ENCODE data around the gene HDAC4. TPM values are rescaled to one million over a fixed set of nuclear protein-coding genes. Genes with fewer than 3 reads are reported as not detected.

Gene HDAC4
- polyA plus RNA-seq, 4 donors, result 12.0 to 14.1 (median 12.6) TPM

DNA sequence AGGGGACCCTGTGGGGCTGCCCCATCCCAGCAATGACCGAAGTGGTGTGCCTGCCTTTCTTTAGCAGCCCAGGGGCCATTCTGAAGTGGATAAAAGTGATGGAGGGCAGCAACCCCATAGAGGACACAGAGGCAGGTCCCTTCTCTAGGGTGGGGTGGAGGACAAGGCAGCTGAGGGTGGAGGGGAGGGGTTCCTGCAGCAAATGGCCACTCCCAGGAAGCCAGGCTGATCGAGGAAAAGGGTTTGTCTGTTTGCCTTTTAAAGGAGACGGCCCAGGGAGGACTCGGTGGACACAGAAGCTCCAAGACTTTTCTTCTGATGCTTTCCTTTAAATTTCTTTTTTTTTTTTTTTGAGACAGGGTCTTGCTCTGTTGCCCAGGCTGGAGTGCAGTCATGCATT lies 280.2 kb downstream of the HDAC4 start:
- DNase-seq (ENCODE audit: low read depth in 4 of 4, low spot score in 3 of 4), result no peak

DNA sequence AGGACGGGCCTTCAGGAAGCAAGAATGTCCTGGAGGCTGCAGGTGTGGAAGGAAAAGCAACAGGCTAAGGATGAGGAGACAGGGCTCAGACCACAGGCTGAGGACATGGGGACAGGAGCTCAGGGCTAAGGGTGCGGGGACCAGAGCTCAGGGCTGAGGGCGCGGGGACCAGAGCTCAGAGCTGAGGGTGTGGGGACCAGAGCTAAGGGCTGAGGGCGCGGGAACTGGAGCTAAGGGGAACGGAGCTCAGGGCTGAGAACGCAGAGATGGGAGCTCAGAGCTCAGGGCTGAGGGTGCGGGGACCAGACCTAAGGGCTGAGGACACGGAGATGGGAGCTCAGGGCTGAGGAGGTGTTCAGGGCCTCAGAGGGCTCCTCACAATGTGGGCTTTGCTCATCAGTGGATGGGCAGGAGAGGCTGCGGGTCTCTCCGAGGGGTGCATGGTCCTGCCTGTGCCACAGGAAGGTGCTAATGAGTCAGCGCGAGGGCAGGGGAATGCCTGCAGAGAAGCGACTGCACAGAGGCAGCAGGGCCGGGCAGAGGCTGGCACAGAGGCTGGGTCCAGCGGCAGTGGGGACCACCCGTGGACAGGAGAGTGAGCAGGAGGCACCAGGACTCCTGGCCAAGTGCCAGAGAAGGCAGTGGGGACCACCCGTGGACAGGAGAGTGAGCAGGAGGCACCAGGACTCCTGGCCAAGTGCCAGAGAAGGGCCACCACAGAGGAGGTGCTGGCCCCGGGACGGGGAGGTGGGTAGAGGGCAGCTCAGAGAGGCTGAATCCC lies 281.3 kb downstream of the HDAC4 start:
- DNase-seq (ENCODE audit: low read depth in 4 of 4, low spot score in 3 of 4), result no peak

DNA sequence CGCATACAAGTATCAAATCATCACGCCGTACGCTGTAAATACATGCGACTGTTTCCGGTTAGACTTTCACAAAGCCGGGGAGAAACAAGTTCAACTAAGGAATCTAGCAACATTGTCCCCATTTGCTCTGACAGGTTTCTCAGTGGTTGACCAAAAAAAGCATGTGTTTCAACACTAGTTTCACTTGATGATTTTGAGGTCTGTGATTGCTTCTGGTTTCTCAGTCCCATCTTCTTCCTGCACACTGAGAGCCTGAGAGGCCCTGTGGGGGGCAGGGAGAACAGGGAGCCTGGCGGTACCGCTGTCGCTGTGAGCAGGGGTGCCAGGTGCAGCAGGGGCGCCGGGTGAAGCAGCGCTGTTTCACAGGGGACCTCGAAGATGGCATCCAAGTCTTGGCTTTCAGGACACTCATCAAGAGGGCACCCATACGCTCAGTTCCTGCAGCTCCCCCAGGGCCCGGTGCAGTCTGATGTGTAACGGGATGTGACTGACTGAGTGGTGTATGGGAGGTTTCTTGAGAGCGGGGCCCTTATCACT lies 282.1 kb downstream of the HDAC4 start:
- no peak for DNase-seq (ENCODE audit: low read depth in 4 of 4, low spot score in 3 of 4)

DNA sequence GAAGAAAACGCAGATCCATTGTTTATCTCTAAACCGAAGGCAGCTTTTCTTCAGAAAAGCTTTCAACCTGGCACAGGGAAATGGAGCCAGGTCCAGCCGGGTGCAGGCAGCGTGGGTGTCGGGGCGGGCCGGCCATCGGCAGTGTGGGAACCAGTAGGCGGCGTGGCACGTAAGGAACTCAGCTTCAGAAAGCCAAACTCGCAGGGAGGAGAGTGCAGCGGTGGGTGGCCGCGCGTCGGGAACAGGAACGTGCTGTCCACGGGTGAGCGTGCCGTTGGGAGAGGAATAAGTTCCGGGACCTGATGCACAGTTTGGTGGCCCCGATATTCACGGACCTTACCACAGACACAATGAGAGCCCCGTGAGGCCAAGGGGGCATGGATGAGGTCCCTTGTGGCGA lies 282.6 kb downstream of the HDAC4 start:
- no peak for DNase-seq (ENCODE audit: low read depth in 4 of 4, low spot score in 3 of 4)

DNA sequence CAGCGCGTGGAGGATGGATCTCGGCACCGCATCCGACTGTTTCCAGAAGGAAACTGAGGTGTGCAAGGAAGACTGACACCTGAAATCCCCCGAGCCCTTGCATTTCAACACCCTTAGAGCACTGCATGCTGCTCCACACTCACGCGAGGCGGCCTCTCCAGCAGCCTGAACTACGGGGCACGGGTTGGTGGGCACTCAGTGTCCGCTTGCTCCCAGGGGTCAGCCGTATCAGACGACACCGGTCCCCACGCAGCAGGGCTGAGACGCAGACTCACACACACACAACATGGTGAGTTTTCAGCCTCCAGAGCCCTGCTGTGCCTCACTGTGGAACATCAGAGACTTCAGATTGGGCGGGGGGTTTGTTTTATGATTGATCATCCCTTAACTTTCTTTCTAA lies 283.0 kb downstream of the HDAC4 start:
- no peak for DNase-seq (ENCODE audit: low read depth in 4 of 4, low spot score in 3 of 4)

DNA sequence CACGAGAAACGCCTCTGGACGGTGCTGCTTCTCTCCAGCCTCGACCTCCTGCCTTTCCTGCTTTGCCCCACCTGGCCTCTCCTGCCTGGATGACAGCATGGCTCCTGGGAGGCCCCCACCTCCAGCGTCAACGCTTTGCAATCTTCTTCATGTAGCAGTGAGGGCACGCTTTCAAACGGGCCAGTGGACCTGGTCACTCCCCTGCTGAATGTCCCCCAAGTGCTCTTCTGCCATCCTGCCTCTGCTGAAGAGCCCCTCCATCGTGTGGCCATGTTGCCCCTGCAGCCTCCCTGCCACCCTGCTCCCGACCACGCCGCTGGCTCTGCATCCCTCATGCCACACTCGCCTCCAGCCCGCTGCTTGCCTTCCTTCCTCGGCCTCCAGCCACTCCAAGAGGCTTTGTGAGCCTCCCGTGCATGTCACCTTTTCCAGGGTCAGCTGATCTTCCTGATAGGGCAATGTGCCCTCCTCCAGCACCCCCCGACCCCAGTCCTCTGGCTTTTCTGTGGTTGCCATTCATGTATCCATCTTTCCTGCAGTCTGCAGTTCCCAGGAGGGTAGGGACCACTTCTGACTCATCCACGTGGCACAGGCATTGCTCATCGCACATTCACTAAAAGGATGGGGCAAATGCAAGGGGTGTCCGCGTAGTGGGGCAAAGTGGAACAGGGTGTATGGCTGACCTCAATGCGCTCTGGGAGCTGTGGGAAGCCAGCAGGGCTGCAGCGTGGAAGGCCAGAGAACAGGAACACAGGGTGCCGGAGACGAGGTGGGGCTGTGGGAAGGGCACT lies 284.2 kb downstream of the HDAC4 start:
- no peak for DNase-seq (ENCODE audit: low read depth in 4 of 4, low spot score in 3 of 4)

DNA sequence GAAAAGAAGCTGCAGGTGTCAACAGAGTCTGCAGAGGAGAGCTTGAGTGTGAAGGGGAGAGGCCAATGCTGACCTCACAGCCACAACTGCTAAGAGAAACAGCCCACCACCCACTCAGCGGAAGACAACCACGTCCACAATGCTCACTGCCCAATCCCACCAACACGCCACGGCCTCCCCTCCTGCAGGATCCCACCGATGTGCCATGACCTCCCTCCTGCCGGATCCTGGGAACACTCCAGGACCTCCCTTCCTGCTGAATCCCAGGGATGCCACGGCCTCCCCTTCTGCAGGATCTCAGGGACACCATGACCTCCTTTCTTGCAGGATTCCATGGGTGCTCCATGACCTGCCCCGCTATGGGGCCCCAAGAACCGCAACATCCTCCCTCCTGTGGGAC lies 285.2 kb downstream of the HDAC4 start:
- no peak for DNase-seq (ENCODE audit: low read depth in 4 of 4, low spot score in 3 of 4)

DNA sequence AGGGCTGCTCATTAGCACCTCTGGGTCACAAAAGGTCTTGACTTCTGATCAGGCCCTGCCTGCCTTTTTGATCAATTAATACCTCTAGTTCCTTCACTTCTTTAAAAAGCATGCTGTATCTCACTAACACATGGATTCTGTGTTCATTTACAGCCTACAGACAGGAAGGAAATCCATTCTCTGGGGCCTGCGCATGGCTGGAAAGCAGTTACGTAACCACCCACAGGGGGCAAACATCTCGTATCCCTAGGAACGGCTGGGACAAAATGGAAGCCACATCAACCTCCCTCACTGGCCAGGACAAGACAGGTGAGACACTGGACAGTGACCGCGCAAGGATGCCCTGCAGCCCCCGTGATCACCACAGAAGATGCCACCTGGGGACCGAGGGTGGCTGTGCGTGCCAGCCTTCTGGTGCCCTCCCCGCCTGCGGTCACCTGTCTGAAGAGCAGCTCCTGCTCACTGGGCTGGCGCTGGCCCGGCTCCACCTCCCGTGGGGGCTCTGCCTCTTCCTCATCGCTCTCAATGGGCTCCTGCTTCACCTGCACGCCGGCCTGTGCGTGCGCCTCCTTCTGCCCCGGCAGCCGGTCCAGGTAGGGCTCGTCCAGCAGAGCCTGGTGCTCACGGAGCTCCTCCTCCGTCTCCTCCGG lies 286.1 kb downstream of the HDAC4 start:
- no peak for DNase-seq (ENCODE audit: low read depth in 4 of 4, low spot score in 3 of 4)

DNA sequence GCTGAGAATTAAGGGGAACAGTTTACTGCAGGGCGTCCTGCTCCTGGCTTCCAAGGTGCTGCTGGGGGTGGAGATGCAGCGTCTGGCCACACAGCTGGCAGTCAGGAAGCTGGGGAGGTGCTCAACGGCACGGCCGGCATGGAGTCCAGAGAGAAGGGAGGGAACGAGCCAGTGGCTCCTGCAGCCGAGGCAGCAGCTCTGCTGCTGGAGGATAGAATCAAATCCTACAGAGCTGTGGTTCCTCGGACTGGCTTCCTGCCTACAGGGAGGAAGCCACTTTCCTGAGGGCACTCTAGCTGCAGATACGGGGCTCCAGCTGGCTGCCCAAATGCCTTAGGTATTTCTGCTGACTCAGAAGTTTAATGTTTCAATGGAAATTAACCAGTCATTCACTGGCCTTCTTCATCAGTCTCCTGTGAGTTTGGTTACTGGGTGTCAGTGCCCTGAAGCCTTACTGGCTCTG lies 286.7 kb downstream of the HDAC4 start:
- DNase-seq (ENCODE audit: low read depth in 4 of 4, low spot score in 3 of 4), result no peak

DNA sequence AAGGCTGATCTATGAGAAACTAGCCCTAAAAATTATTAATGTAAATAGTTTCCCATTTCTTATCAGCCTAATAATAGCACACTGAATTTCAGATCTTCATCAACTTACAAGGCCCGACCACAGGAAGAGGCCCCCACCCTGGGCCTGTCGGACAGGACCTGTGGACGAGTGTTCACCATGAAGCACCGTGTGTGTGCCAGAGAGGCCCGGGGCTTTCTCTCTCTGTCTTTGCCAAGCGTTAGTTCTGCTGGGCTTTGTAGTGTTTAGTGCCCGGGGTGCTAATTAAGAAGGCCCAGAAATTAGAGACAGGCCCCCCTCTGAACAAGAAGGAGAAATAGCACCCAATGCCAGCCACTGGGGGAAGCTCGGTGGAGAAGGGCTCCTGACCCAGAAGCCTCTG lies 287.2 kb downstream of the HDAC4 start:
- no peak for DNase-seq (ENCODE audit: low read depth in 4 of 4, low spot score in 3 of 4)

DNA sequence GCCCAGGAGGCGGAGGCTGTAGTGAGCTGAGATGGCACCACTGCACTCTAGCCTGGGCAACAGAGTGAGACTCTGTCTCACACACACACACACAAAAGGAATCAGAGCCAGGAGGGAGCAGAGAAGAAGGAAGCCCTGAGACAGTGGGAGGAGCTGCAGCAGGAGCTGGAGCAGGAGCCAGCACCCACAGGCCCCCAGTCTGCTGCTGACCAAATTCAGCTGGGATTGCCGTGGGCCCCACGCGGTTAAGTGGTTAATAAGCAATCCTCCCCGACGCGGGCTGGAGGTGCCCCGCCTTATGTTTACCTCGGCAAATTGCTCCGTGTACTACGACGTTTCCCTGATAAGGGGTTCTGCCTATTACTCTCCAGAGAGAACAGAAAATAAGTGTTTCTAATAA lies 287.6 kb downstream of the HDAC4 start:
- DNase-seq (ENCODE audit: low read depth in 4 of 4, low spot score in 3 of 4), result no peak

DNA sequence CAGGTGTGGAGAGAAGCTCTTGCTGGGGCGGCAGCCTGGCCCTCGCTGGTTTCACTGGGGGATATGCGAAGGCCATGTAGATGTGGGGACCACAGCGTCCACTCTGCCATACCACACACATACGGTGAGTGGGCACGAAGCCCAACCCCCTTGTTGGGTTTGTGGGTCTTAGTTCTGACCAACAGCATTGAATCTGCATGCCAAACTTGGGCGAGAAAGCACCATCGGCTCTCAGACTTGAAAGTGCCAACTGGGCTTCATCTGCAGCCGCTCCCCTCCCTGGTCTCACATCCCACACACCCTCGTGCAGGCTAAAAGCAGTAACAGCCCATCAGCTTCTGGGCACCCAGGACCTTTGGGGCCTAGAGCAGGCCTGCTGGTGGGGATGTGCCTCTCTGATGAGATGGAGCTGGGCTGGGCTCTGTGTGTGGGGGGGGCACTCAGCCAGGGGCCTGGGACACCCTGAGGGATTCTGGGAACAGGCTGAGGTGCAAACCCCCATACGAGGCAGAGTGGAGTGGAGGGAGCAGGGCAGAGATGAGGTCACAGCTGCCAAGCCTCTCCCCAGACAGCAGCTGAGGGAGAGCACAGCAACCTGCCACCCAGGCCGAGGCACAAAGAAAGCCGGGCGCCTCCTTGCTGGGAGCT lies 288.6 kb downstream of the HDAC4 start:
- DNase-seq (ENCODE audit: low read depth in 4 of 4, low spot score in 3 of 4), result no peak

DNA sequence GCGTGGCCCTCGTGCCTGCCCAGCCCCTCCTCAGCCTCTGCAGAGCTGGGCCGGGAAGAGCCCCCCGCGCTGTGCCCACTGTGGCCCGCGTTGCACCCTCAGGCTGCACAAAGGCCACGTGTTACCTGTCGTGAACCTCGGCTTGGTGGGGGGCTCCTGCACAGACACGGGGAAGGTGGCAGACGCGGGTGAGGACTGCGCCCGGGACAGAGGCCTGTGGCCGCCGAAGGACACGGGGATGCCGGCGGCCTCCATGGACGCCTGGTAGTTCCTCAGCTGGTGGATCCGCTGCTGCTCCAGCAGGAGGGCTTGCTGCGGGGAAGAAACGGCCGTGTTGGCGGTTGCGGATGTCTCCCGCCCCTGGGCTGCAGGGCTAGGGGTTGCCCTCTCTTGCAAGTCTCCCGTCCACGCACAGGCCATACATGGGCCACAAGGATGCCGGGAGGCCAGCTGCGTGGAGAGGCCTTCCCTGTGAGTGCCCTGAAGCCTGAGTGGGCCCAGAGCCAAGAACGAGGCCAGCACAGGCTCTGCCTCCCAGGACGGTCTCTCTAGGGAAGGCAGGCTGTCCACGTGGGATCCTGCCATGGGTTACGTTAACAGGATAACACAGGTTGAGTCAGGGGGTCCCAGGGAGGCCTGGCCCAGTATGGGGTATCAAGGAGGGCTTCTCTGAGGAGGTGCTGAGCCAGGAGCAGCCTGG lies 289.3 kb downstream of the HDAC4 start:
- DNase-seq (ENCODE audit: low read depth in 4 of 4, low spot score in 3 of 4), result no peak

DNA sequence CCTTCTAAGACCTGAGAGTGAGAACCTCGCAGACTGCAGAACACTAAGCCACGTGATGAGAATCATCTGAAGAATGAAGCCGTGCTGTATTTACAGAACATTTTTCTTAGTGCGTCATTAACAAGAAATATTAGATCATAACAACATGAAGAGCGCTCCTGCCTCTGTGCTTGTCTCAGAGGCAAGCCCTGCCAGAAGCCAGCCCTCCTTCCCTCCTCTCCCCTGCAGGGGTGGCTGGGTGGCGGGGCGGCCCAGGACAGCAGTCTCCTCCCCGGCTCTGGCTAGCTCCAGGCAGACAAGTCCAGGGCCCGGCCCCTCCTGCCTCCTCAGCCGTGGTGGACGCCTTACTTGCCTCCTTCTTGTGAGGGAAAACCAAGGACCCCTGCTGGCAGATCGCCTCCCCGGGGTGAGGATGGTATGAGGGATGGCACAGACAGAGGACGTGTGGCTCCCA lies 290.2 kb downstream of the HDAC4 start:
- no peak for DNase-seq (ENCODE audit: low read depth in 4 of 4, low spot score in 3 of 4)

DNA sequence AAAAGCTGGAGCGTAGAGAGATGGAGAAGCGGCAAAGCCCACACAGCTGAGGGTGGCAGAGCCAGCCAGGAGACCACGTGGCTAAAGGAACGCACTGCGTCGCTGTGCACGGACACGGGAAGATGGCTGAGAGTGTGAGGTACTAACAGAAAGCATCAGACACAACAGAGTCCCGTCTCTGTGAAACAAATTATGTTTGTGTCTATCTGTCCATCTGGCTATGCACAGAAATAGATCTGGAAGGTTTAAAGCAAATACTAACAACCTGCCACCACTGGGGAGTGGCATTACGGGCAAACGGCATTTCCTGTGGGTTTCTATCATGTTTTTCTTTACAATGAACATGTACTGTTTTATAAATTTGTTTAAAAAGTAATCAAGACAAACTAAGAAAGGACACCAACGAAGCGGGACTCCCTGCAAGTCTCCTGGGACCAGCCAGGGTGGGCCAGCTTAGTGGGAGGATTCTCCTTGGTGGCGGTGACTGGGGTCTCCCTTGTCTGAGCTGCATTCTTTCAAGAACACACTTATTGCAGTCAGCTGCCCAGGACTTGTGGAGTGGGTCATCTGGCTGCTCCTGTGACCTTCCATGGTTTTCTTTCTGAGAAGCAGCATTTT lies 290.8 kb downstream of the HDAC4 start:
- no peak for DNase-seq (ENCODE audit: low read depth in 4 of 4, low spot score in 3 of 4)

DNA sequence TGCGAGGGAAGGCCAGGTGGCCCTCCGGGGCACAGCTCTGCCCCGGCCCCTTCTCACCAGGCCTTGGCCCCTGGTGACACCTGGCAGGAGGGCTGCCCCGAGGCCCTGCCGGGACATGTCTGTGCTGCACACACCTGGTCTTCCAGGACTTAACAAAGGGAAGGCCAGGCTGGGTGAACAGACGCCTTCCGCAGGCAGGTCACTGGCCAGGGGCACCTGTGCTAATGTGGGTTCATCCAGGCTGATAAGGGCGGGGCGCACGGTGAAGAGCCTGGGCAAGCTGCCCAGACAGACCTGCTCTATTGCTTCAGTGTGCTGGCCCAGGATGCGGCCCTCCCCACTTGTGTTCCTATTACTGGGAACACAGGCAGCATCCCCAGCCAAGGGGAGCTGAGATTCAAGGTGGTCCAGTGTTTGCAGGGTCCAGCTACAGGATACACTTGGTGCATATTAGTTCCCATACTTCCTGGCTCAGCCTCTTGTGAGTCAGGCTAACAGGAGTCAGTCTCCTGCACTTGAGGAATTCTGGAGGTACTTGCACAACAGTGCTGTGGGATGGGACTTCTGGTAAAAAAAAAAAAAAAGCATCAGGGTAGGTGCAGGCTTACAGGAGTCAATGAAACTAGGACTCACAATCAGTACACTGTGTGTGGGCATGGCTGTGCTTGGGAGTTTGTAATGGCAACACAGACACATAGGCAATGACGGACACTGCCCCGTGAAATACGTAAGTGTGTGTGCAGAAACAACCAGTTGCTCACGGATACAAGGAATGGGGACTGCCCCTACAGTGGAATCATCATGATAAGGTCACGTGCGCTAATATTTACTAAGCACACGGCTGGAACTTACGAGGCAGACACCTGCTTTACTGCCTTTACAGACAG lies 291.5 kb downstream of the HDAC4 start:
- no peak for DNase-seq (ENCODE audit: low read depth in 4 of 4, low spot score in 3 of 4)

DNA sequence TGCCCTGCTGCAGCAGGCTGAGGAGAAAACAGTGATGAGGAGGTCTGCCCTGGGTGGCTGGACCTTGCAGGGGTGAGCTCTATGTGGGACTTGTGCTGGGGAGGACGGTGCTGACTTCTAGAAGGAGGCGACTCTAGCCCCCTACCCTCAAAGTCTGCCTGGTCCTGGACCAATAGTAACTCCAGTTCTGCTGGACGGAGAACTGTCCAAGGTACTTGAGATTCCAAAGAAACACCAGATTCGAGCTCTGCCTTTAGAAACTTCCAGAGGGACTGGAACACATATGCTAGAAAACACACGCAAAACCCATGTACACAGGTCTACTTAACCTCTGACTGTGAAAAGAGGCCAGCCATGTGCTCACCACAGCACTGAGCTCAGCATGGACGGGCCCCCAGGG lies 292.4 kb downstream of the HDAC4 start:
- DNase-seq (ENCODE audit: low read depth in 4 of 4, low spot score in 3 of 4), result no peak

DNA sequence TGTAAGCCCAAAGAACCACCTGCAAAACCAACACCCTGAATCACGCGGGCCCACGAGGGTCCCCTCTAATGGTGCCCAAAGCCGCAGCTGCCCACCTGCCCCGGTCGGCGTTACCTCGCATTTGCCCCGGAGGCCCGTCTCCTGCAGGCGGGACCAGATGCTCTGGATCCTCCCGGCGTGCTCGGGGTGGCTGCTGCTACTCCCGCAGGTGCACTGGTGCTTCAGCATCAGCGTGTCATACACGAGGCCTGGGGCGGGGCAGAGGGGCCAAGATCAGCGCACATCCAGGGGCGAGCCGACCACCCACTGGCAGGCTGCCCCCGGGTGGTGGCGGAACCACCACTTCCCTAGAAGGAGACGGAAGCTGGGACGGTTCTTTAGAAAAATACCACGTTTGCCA lies 292.9 kb downstream of the HDAC4 start:
- no peak for DNase-seq (ENCODE audit: low read depth in 4 of 4, low spot score in 3 of 4)

DNA sequence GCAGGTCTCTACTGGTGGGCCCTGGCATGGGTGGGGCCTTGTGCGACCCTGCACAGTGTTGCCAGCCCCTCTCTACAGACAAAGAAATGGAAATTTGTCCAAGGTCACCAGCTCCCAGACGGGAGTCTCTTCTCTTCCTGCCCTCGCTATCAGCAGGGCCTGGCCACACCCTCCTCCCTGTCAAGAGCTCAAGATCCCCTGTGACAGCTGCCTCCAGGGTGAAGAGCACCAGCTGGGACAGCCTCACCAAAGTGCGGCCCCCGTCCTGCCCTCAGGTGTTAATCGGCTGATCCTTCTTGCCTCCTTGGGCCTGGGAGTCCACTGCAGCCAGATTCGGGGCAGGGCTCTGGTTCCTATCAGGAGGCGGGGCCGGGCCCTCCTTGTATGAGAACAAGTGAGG lies 293.9 kb downstream of the HDAC4 start:
- DNase-seq (ENCODE audit: low read depth in 4 of 4, low spot score in 3 of 4), result no peak
